IMR-90 (cell line): ENCODE results near the gene ST6GAL2.

Source experiments
- CHD1 ChIP-seq: IDR thresholded peaks from 2 replicates; pipeline ENCODE4 v1.6.1; 2012; ENCODE audit warnings: low read depth, low read length, improper control_type of control experiment
- MAFK ChIP-seq: IDR thresholded peaks from 2 replicates; pipeline ENCODE4 v1.6.1; 2012; ENCODE audit warnings: low read depth, low read length, improper control_type of control experiment
- MXI1 ChIP-seq: IDR thresholded peaks from 2 replicates; pipeline ENCODE4 v1.6.1; 2012; ENCODE audit warnings: low read depth, mild to moderate bottlenecking, low read length, moderate library complexity, borderline replicate concordance
- POLR2A ChIP-seq: IDR thresholded peaks from 2 replicates; pipeline ENCODE4 v1.6.1; 2012; ENCODE audit warnings: mild to moderate bottlenecking, low read depth, low read length
- RAD21 ChIP-seq: IDR thresholded peaks from 2 replicates; pipeline ENCODE4 v1.6.1; 2012; ENCODE audit warnings: low read length, improper control_type of control experiment
- SMC3 ChIP-seq: fragments of 150-350 bp; IDR thresholded peaks from 2 replicates; pipeline ENCODE4 v1.6.1; 2016; ENCODE audit warnings: low read depth, mild to moderate bottlenecking, antibody characterized with exemption, low read length, moderate library complexity
- TF ChIP-seq, protein P1 (sequence below): conservative IDR thresholded peaks from 2 replicates; pipeline ENCODE4 v1.5.1; 2012; ENCODE audit warnings: mild to moderate bottlenecking, low read depth, low read length, improper control_type of control experiment
- TF ChIP-seq, protein P2 (sequence below): fragments of 150-350 bp; IDR thresholded peaks from 2 replicates; pipeline ENCODE4 v1.6.1; 2017; ENCODE audit warnings: mild to moderate bottlenecking, antibody characterized with exemption, low read length, low read depth

DNA sequence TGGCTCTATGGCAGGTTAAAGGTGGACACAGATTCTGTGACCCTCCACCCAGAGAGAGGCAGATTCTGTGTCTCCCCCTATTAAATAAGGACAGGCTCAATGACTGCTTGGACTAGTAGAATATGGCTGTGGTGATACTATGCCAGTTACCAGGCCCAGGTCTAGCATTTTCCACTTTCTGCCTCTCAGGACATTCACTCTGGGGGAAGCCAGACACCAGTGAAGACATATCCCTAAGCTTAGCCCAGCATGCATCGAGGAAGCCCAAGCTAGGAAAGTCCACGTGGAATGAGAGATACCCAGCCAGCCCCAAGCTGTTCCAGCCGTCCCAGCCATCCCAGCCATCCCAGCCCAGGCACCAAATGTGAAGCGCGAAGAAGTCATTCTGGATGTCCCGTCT, 40.3 kb downstream of the ST6GAL2 start:
- TF ChIP-seq, protein P1, sequence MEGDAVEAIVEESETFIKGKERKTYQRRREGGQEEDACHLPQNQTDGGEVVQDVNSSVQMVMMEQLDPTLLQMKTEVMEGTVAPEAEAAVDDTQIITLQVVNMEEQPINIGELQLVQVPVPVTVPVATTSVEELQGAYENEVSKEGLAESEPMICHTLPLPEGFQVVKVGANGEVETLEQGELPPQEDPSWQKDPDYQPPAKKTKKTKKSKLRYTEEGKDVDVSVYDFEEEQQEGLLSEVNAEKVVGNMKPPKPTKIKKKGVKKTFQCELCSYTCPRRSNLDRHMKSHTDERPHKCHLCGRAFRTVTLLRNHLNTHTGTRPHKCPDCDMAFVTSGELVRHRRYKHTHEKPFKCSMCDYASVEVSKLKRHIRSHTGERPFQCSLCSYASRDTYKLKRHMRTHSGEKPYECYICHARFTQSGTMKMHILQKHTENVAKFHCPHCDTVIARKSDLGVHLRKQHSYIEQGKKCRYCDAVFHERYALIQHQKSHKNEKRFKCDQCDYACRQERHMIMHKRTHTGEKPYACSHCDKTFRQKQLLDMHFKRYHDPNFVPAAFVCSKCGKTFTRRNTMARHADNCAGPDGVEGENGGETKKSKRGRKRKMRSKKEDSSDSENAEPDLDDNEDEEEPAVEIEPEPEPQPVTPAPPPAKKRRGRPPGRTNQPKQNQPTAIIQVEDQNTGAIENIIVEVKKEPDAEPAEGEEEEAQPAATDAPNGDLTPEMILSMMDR, result no peak
- TF ChIP-seq POLR2A, result no peak
- TF ChIP-seq, protein P2, sequence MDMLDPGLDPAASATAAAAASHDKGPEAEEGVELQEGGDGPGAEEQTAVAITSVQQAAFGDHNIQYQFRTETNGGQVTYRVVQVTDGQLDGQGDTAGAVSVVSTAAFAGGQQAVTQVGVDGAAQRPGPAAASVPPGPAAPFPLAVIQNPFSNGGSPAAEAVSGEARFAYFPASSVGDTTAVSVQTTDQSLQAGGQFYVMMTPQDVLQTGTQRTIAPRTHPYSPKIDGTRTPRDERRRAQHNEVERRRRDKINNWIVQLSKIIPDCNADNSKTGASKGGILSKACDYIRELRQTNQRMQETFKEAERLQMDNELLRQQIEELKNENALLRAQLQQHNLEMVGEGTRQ, result no peak
- no peak for TF ChIP-seq CHD1
- TF ChIP-seq RAD21, result no peak
- TF ChIP-seq MXI1, result no peak
- TF ChIP-seq MAFK, result no peak
- no peak for TF ChIP-seq SMC3
